SK-N-MC (cell line): ENCODE measurements around the gene PHACTR3.

Source experiments
- DNase-seq: peaks from one replicate; pipeline ENCODE4 v3.0.0-alpha.2; 2011; ENCODE audit warnings: low read depth, low spot score
- H3K27ac ChIP-seq: fragments of 200-600 bp; sonication (generic); 2 replicates; pipeline ENCODE4 v1.5.1; 2016; ENCODE audit warnings: mixed run types
- H3K36me3 ChIP-seq: fragments of 200-600 bp; sonication (generic); 2 replicates; pipeline ENCODE4 v1.6.1; 2017; ENCODE audit warnings: antibody characterized with exemption, low read length, mixed read lengths; ENCODE audit not compliant: insufficient read depth
- H3K4me3 ChIP-seq: fragments of 200-600 bp; sonication (generic); 2 replicates; pipeline ENCODE4 v1.5.1; 2016
- H3K9ac ChIP-seq: fragments of 200-600 bp; sonication (generic); 2 replicates; pipeline ENCODE4 v1.8.0; 2017; ENCODE audit warnings: mixed run types, mixed read lengths; ENCODE audit not compliant: insufficient read length
- H3K9me3 ChIP-seq: fragments of 200-600 bp; sonication (generic); 2 replicates; pipeline ENCODE4 v1.6.1; 2017; ENCODE audit warnings: low read depth, mild to moderate bottlenecking, antibody characterized with exemption, low read length, moderate library complexity, mixed read lengths
- EZH2 ChIP-seq: fragments of 200-600 bp; sonication (generic); IDR thresholded peaks from one replicate; pipeline ENCODE4 v1.6.1; 2017; ENCODE audit warnings: antibody characterized with exemption
- FOXP2 ChIP-seq: optimal IDR thresholded peaks from 2 replicates; pipeline ENCODE3; 2011; ENCODE audit warnings: mild to moderate bottlenecking, moderate library complexity; ENCODE audit not compliant: insufficient read depth; ENCODE audit errors: extremely low read length, control extremely low read depth
- POLR2AphosphoS5 ChIP-seq: IDR thresholded peaks from 2 replicates; pipeline ENCODE4 v1.6.1; 2012; ENCODE audit warnings: mild to moderate bottlenecking, low read depth, low read length, borderline replicate concordance

PHACTR3 gene

GRCh38 chr20:59723607-59724456, 119.5 kb downstream of the PHACTR3 start:
- H3K9me3 ChIP-seq: no peaks in the 10 kb centered on the region
- no peak for DNase-seq

GRCh38 chr20:59724457-59725366, 120.4 kb downstream of the PHACTR3 start:
- no peak overlapping the region for H3K27ac ChIP-seq
- TF ChIP-seq POLR2AphosphoS5: no peak
- no peak for TF ChIP-seq EZH2
- TF ChIP-seq FOXP2: no peak
- H3K9ac ChIP-seq: no peak overlapping the region
- H3K4me3 ChIP-seq: no peak overlapping the region
- H3K9me3 ChIP-seq: no peaks in the 10 kb centered on the region
- no peak for DNase-seq
- no peaks in the 10 kb centered on the region for H3K36me3 ChIP-seq

More at GRCh38 chr20:59723607-59724456, 119.5 kb downstream of the PHACTR3 start:
- Histone ChIP-seq H3K36me3 (no peaks in the 10 kb centered on the region), H3K9ac (no peak overlapping the region), H3K4me3 (no peak overlapping the region), H3K27ac (no peak overlapping the region)
- no peak for TF ChIP-seq POLR2AphosphoS5
- TF ChIP-seq FOXP2: no peak
- no peak for TF ChIP-seq EZH2

GRCh38 chr20:59725476-59726280, 121.3 kb downstream of the PHACTR3 start:
- no peaks in the 10 kb centered on the region for H3K36me3 ChIP-seq
- no peak overlapping the region for H3K9ac ChIP-seq
- H3K27ac ChIP-seq: no peak overlapping the region
- no peak overlapping the region for H3K4me3 ChIP-seq
- no peaks in the 10 kb centered on the region for H3K9me3 ChIP-seq
- TF ChIP-seq POLR2AphosphoS5 (no peak), EZH2 (no peak), FOXP2 (no peak)
- DNase-seq: no peak

GRCh38 chr20:59726281-59726595, 121.9 kb downstream of the PHACTR3 start:
- Histone ChIP-seq H3K9ac (no peak overlapping the region), H3K36me3 (no peaks in the 10 kb centered on the region), H3K9me3 (no peaks in the 10 kb centered on the region), H3K27ac (no peak overlapping the region), H3K4me3 (no peak overlapping the region)
- TF ChIP-seq FOXP2 (no peak), EZH2 (no peak), POLR2AphosphoS5 (no peak)
- no peak for DNase-seq

- no peak overlapping the region for H3K9ac ChIP-seq
- TF ChIP-seq FOXP2: no peak
- no peak for TF ChIP-seq EZH2
- no peak for TF ChIP-seq POLR2AphosphoS5
Measured at GRCh38 chr20:59728722-59729430, 124.5 kb downstream of the PHACTR3 start.

GRCh38 chr20:59729506-59729905, 125.2 kb downstream of the PHACTR3 start:
- no peak for DNase-seq
- no peaks in the 10 kb centered on the region for H3K9me3 ChIP-seq
- H3K4me3 ChIP-seq: no peak overlapping the region
- H3K36me3 ChIP-seq: no peaks in the 10 kb centered on the region
- TF ChIP-seq FOXP2: no peak
- TF ChIP-seq POLR2AphosphoS5: no peak
- H3K9ac ChIP-seq: no peak overlapping the region
- no peak overlapping the region for H3K27ac ChIP-seq

More at GRCh38 chr20:59728722-59729430, 124.5 kb downstream of the PHACTR3 start:
- Histone ChIP-seq H3K9me3 (no peaks in the 10 kb centered on the region), H3K36me3 (no peaks in the 10 kb centered on the region), H3K27ac (no peak overlapping the region), H3K4me3 (no peak overlapping the region)
- no peak for DNase-seq

GRCh38 chr20:59730722-59731121, 126.4 kb downstream of the PHACTR3 start:
- no peaks in the 10 kb centered on the region for H3K36me3 ChIP-seq
- no peak overlapping the region for H3K27ac ChIP-seq
- no peaks in the 10 kb centered on the region for H3K9me3 ChIP-seq
- TF ChIP-seq POLR2AphosphoS5: no peak
- H3K9ac ChIP-seq: no peak overlapping the region
- no peak for DNase-seq
- H3K4me3 ChIP-seq: no peak overlapping the region
